Liver (tissue), 9 donors: ENCODE data around the gene UBE2F. TPM values are rescaled to one million over a fixed set of nuclear protein-coding genes. Genes with fewer than 3 reads are reported as not detected.

Source experiments
- DNase-seq: peaks from one replicate; pipeline ENCODE4 v3.0.0-alpha.2; 2017; ENCODE audit warnings: low spot score
- H3K27ac ChIP-seq, 2 donors: one replicate each; pipeline ENCODE4 v1.7.0; 2013; ENCODE audit warnings: inconsistent platforms in 2 of 2, low read length in 2 of 2, control low read depth in 1 of 2, low read depth in 1 of 2, mild to moderate bottlenecking in 1 of 2
- H3K27me3 ChIP-seq, 4 donors: one replicate each; pipeline versions ENCODE4 v1.6.1 to v1.7.0; 2013; ENCODE audit warnings: low read length in 3 of 4, inconsistent platforms in 1 of 4, mild to moderate bottlenecking in 1 of 4, moderate library complexity in 1 of 4; ENCODE audit not compliant: control insufficient read depth in 4 of 4, insufficient read depth in 4 of 4
- H3K36me3 ChIP-seq, 4 donors: one replicate each; pipeline versions ENCODE4 v1.6.1 to v1.7.0; 2013; ENCODE audit warnings: low read length in 3 of 4, mild to moderate bottlenecking in 3 of 4, low read depth in 1 of 4, moderate library complexity in 1 of 4; ENCODE audit not compliant: control insufficient read depth in 4 of 4, insufficient read depth in 3 of 4
- H3K4me1 ChIP-seq, 4 donors: one replicate each; pipeline versions ENCODE4 v1.6.1 to v1.7.0; 2013; ENCODE audit warnings: low read length in 3 of 4, mild to moderate bottlenecking in 3 of 4, moderate library complexity in 1 of 4; ENCODE audit not compliant: control insufficient read depth in 4 of 4, insufficient read depth in 4 of 4
- H3K4me3 ChIP-seq, 3 donors: one replicate each; pipeline versions ENCODE4 v1.6.1 to v1.7.0; 2013; ENCODE audit warnings: low read length in 3 of 3, control low read depth in 1 of 3, low read depth in 1 of 3, mild to moderate bottlenecking in 1 of 3
- H3K9ac ChIP-seq, 2 donors: one replicate each; pipeline ENCODE4 v1.7.0; 2013; ENCODE audit warnings: low read length in 2 of 2, mild to moderate bottlenecking in 2 of 2, moderate library complexity in 2 of 2, control low read depth in 1 of 2, low read depth in 1 of 2
- H3K9me3 ChIP-seq, 4 donors: one replicate each; pipeline versions ENCODE4 v1.6.1 to v1.7.0; 2013; ENCODE audit warnings: low read length in 3 of 4; ENCODE audit not compliant: control insufficient read depth in 4 of 4
- ATF3 ChIP-seq: IDR thresholded peaks from 2 replicates; pipeline ENCODE4 v1.6.1; 2016; ENCODE audit warnings: antibody characterized with exemption
- FOXA1 ChIP-seq: IDR thresholded peaks from 2 replicates; pipeline ENCODE4 v1.6.1; 2016; ENCODE audit warnings: antibody characterized with exemption
- FOXA2 ChIP-seq: IDR thresholded peaks from 2 replicates; pipeline ENCODE4 v1.6.1; 2016; ENCODE audit warnings: antibody characterized with exemption
- GABPA ChIP-seq, 2 donors: IDR thresholded peaks in 1 of 2; conservative IDR thresholded peaks in 1 of 2; 2 replicates each; pipeline ENCODE4 v1.6.1; 2016; ENCODE audit warnings: antibody characterized with exemption in 2 of 2, mild to moderate bottlenecking in 1 of 2, moderate library complexity in 1 of 2
- HNF4A ChIP-seq, 2 donors: conservative IDR thresholded peaks; 2 replicates each; pipeline ENCODE4 v1.6.1; 2016; ENCODE audit warnings: antibody characterized with exemption in 2 of 2, mild to moderate bottlenecking in 2 of 2
- HNF4G ChIP-seq: IDR thresholded peaks from 2 replicates; pipeline ENCODE4 v1.6.1; 2016; ENCODE audit warnings: antibody characterized with exemption
- JUND ChIP-seq, 2 donors: IDR thresholded peaks; 2 replicates each; pipeline ENCODE4 v1.6.1; 2016; ENCODE audit warnings: antibody characterized with exemption in 2 of 2
- MAX ChIP-seq: IDR thresholded peaks from 2 replicates; pipeline ENCODE4 v1.6.1; 2016; ENCODE audit warnings: antibody characterized with exemption
- NR2F2 ChIP-seq: IDR thresholded peaks from 2 replicates; pipeline ENCODE4 v1.6.1; 2016; ENCODE audit warnings: antibody characterized with exemption
- RAD21 ChIP-seq, 2 donors: IDR thresholded peaks; 2 replicates each; pipeline ENCODE4 v1.6.1; 2016; ENCODE audit warnings: antibody characterized with exemption in 2 of 2, mild to moderate bottlenecking in 2 of 2
- RXRA ChIP-seq, 2 donors: IDR thresholded peaks; 2 replicates each; pipeline ENCODE4 v1.6.1; 2017 to 2018; ENCODE audit warnings: antibody characterized with exemption in 2 of 2, mild to moderate bottlenecking in 1 of 2
- SP1 ChIP-seq: IDR thresholded peaks from 2 replicates; pipeline ENCODE4 v1.6.1; 2018; ENCODE audit warnings: antibody characterized with exemption, mild to moderate bottlenecking
- TAF1 ChIP-seq: conservative IDR thresholded peaks from 2 replicates; pipeline ENCODE4 v1.6.1; 2016; ENCODE audit warnings: antibody characterized with exemption, mild to moderate bottlenecking
- YY1 ChIP-seq: IDR thresholded peaks from 2 replicates; pipeline ENCODE4 v1.6.1; 2016; ENCODE audit warnings: antibody characterized with exemption, mild to moderate bottlenecking
- ZBTB33 ChIP-seq: IDR thresholded peaks from 2 replicates; pipeline ENCODE4 v1.6.1; 2016; ENCODE audit warnings: antibody characterized with exemption
- WGBS: extraction: QIAGEN DNeasy Blood & Tissue Kit; methylation state at CpG from one replicate; pipeline ENCODE4 v1.1.7; 2013; 5-methylcytosine and 5-hydroxymethylcytosine counted together
- polyA plus RNA-seq, 2 donors: library from polyadenylated mRNA; stranded (reverse) in 1 of 2; unstranded in 1 of 2; fragments of 200-250 nt in 1 of 2; fragments of >200 nt in 1 of 2; fragmentation: Nextera tagmentation in 1 of 2; extraction: Ambion mirVana in 1 of 2; gene quantifications; one replicate each; pipeline versions ENCODE4 v1.2.1 to v1.2.3, GENCODE V29; 2013 to 2015
- total RNA-seq, 2 donors: library from RNA; depleted of rRNA; stranded (reverse); fragments of >200 nt; gene quantifications; one replicate each; pipeline ENCODE4 v1.2.3, GENCODE V29; 2014
- TF ChIP-seq, protein P1 (sequence below): fragments of 150-350 bp; IDR thresholded peaks from 2 replicates; pipeline ENCODE4 v1.5.1; 2017; ENCODE audit warnings: improper control_type of control experiment, low read depth, low read length; ENCODE audit not compliant: missing input control
- TF ChIP-seq, protein P2 (sequence below): IDR thresholded peaks from 2 replicates; pipeline ENCODE4 v1.6.1; 2016; ENCODE audit warnings: antibody characterized with exemption, mild to moderate bottlenecking
- donor health status: healthy.
- donor health status: healthy.
- donor health status: healthy.
- donor health status: healthy.
- donor health status: healthy.

Gene UBE2F
- total and polyA plus RNA-seq, 4 donors: 30.5 to 55.3 (median 32.1) TPM

DNA sequence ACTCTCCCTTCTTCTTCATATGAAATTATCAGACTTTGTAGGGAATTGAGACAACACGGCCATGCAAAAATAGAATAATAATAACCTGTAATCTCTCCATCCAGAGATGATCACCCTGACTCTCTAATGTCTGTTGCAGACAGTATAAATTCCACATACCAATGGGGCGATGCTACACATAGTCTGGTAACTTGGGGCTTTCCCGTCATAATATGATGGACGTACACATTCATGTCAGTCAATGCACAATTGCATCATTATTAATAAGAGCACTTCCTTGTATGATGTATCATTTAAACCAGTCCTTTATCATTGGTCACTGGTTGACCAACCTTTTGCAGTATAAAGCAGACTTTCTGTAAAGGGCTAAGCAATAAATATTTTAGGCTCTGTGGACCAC lies 54.5 kb downstream of the UBE2F start (continued):
- TF ChIP-seq MAX (no peak), SP1 (no peak), RAD21 (IDR thresholded peaks at IDR 0.05) (no peak)

DNA sequence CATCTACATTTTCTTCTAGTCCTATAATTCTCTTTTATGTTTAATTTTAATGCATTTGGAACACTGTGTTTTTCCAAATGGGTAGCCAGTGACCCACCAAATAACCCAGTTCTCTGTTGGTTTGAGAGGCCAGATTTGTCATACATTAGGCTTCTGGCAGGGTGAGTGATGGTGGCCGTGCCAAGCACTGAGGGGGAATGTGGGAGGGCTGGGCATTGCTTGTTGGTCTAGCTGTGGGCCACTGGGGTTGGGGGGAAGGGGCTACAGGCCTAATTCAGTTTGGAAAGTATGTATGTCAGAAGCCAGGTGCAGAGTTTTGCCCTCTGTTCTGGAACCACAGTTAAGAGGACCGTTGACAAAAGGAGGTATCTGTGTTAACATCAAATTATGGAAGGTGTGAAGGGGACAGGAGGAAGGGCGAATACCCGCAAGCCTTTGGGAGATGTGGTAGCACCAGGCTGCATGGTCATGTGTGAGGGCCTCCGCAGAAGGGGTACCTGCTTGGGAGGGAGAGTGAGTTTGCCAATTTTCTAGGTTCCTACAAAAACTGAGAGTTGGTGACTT lies 55.9 kb downstream of the UBE2F start:
- DNase-seq: no peak
- TF ChIP-seq GABPA (IDR thresholded peaks at IDR 0.05 in 1 of 2, conservative IDR thresholded peaks at IDR 0.05 in 1 of 2) (no peak), MAX (no peak), RXRA (IDR thresholded peaks at IDR 0.05) (no peak), FOXA2 (no peak), RAD21 (IDR thresholded peaks at IDR 0.05) (no peak), FOXA1 (no peak), ZBTB33 (no peak), JUND (IDR thresholded peaks at IDR 0.05) (no peak), TAF1 (no peak), YY1 (no peak), HNF4A (conservative IDR thresholded peaks at IDR 0.05) (no peak), ATF3 (no peak), SP1 (no peak), HNF4G (no peak), NR2F2 (no peak)
- TF ChIP-seq, protein P1, sequence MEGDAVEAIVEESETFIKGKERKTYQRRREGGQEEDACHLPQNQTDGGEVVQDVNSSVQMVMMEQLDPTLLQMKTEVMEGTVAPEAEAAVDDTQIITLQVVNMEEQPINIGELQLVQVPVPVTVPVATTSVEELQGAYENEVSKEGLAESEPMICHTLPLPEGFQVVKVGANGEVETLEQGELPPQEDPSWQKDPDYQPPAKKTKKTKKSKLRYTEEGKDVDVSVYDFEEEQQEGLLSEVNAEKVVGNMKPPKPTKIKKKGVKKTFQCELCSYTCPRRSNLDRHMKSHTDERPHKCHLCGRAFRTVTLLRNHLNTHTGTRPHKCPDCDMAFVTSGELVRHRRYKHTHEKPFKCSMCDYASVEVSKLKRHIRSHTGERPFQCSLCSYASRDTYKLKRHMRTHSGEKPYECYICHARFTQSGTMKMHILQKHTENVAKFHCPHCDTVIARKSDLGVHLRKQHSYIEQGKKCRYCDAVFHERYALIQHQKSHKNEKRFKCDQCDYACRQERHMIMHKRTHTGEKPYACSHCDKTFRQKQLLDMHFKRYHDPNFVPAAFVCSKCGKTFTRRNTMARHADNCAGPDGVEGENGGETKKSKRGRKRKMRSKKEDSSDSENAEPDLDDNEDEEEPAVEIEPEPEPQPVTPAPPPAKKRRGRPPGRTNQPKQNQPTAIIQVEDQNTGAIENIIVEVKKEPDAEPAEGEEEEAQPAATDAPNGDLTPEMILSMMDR: no peak
- TF ChIP-seq, protein P2, sequence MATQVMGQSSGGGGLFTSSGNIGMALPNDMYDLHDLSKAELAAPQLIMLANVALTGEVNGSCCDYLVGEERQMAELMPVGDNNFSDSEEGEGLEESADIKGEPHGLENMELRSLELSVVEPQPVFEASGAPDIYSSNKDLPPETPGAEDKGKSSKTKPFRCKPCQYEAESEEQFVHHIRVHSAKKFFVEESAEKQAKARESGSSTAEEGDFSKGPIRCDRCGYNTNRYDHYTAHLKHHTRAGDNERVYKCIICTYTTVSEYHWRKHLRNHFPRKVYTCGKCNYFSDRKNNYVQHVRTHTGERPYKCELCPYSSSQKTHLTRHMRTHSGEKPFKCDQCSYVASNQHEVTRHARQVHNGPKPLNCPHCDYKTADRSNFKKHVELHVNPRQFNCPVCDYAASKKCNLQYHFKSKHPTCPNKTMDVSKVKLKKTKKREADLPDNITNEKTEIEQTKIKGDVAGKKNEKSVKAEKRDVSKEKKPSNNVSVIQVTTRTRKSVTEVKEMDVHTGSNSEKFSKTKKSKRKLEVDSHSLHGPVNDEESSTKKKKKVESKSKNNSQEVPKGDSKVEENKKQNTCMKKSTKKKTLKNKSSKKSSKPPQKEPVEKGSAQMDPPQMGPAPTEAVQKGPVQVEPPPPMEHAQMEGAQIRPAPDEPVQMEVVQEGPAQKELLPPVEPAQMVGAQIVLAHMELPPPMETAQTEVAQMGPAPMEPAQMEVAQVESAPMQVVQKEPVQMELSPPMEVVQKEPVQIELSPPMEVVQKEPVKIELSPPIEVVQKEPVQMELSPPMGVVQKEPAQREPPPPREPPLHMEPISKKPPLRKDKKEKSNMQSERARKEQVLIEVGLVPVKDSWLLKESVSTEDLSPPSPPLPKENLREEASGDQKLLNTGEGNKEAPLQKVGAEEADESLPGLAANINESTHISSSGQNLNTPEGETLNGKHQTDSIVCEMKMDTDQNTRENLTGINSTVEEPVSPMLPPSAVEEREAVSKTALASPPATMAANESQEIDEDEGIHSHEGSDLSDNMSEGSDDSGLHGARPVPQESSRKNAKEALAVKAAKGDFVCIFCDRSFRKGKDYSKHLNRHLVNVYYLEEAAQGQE: no peak
- no peak overlapping the region for H3K27ac ChIP-seq
- H3K36me3 ChIP-seq: peaks cover 3 to 19% (median 7%) of the 10 kb centered on the region in 4 donors
- no peak overlapping the region for H3K9ac ChIP-seq
- H3K4me3 ChIP-seq: no peak overlapping the region
- H3K4me1 ChIP-seq: no peaks in the 10 kb centered on the region
- no peaks in the 10 kb centered on the region for H3K9me3 ChIP-seq
- 93% methylated on average over 5 of the region's 5 CpGs for WGBS
- no peaks in the 10 kb centered on the region for H3K27me3 ChIP-seq
